MM.1S (cell line): ENCODE measurements around the gene WIPF3.

Experiments used
- EZH2 ChIP-seq: fragments of 300-600 bp; sonication (generic); optimal IDR thresholded peaks from 2 replicates; pipeline ENCODE3; 2017; ENCODE audit warnings: low read depth, mild to moderate bottlenecking, antibody characterized with exemption, low read length, mixed read lengths
- EZH2phosphoT487 ChIP-seq: fragments of 300-600 bp; sonication (generic); IDR thresholded peaks from 2 replicates; pipeline ENCODE4 v1.6.1; 2018; ENCODE audit warnings: antibody characterized with exemption, low read length

DNA sequence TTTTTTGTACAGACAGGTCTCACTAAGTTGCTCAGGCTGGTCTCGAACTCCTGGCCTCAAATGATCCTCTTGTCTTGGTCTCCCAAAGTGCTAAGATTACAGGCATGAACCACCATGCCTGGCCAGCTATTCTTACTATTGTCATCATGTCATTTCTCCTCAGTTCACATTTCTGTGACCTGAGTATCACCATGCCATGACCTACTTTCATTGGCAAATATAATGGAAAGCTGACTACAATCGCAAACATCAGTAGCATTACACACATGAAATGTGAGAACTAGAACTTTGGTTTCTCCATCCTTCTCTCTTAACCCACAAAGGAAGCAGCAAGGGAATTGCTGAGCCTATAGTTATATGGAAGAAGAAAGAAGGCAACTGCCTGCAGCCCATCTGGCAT lies 26.0 kb upstream of the WIPF3 start:
- TF ChIP-seq EZH2phosphoT487 (no peak), EZH2 (no peak)
